Hematopoietic multipotent progenitor cell treated with erythropoietin and hydrocortisone succinate and interleukin-3 and kit ligand, for 17 days (in vitro differentiated cells): ENCODE results near the gene VGLL4.

Source experiments
- DNase-seq: peaks from one replicate; pipeline ENCODE4 v3.0.0-alpha.2; 2015; ENCODE audit warnings: low spot score

Gene VGLL4

GRCh38 chr3:11548721-11549131 is 95.0 kb downstream of the VGLL4 start:
- no peak for DNase-seq

- no peak for DNase-seq
Observed at GRCh38 chr3:11547498-11547897, 96.2 kb downstream of the VGLL4 start.

- DNase-seq = no peak
Observed at GRCh38 chr3:11546657-11547302, 96.9 kb downstream of the VGLL4 start.

- no peak for DNase-seq
Observed at GRCh38 chr3:11545186-11545851, 98.4 kb downstream of the VGLL4 start.

- no peak for DNase-seq
Observed at GRCh38 chr3:11544412-11545181, 99.1 kb downstream of the VGLL4 start.

GRCh38 chr3:11543948-11544387 is 99.7 kb downstream of the VGLL4 start:
- no peak for DNase-seq

- no peak for DNase-seq
Observed at GRCh38 chr3:11543141-11543947, 100.4 kb downstream of the VGLL4 start.

- DNase-seq = no peak
Observed at GRCh38 chr3:11542551-11542950, 101.2 kb downstream of the VGLL4 start.

- no peak for DNase-seq
Observed at GRCh38 chr3:11541321-11542303, 102.1 kb downstream of the VGLL4 start.

- DNase-seq = no peak
Observed at GRCh38 chr3:11539677-11540076, 104.0 kb downstream of the VGLL4 start.

- DNase-seq = no peak
Observed at GRCh38 chr3:11539218-11539617, 104.5 kb downstream of the VGLL4 start.

GRCh38 chr3:11538581-11538980 is 105.1 kb downstream of the VGLL4 start:
- no peak for DNase-seq

GRCh38 chr3:11536936-11537612 is 106.6 kb downstream of the VGLL4 start:
- DNase-seq = no peak

GRCh38 chr3:11536132-11536935 is 107.4 kb downstream of the VGLL4 start:
- no peak for DNase-seq

- no peak for DNase-seq
Observed at GRCh38 chr3:11535243-11535960, 108.3 kb downstream of the VGLL4 start.

GRCh38 chr3:11534793-11535101 is 109.0 kb downstream of the VGLL4 start:
- no peak for DNase-seq

- no peak for DNase-seq
Observed at GRCh38 chr3:11534011-11534792, 109.5 kb downstream of the VGLL4 start.

GRCh38 chr3:11532931-11533391 is 110.8 kb downstream of the VGLL4 start:
- no peak for DNase-seq
